K562 (cell line): ENCODE measurements around the gene ANKEF1.

Experiments
- CBX3 ChIP-seq, 2 experiments: IDR thresholded peaks; 1 replicate in 1 of 2; 2 replicates in 1 of 2; pipeline ENCODE4 v1.6.1; 2012; ENCODE audit warnings: inconsistent platforms in 2 of 2, low read length in 2 of 2, borderline replicate concordance in 1 of 2, control low read depth in 1 of 2
- CHD2 ChIP-seq: IDR thresholded peaks from 2 replicates; pipeline ENCODE4 v1.6.1; 2011; ENCODE audit warnings: low read depth, low read length
- EZH2 ChIP-seq: IDR thresholded peaks from 2 replicates; pipeline ENCODE4 v1.6.1; 2012; ENCODE audit warnings: low read depth, mild to moderate bottlenecking, inconsistent platforms, low read length, borderline replicate concordance
- GTF2E2 ChIP-seq: fragments of 200-800 bp; sonication (Bioruptor generic); IDR thresholded peaks from 2 replicates; pipeline ENCODE4 v1.6.1; 2016; ENCODE audit warnings: missing genetic modification characterization, missing compliant biosample characterization
- MAZ ChIP-seq, 2 experiments: fragments of 450-650 bp in 1 of 2; sonication (generic) in 1 of 2; formaldehyde crosslinking; IDR thresholded peaks in 1 of 2; conservative IDR thresholded peaks in 1 of 2; 2 replicates each; pipeline versions ENCODE4 v1.4.0 to v1.5.0; 2020; ENCODE audit warnings: mild to moderate bottlenecking in 1 of 2, missing genetic modification reagents in 1 of 2
- NFIC ChIP-seq: fragments of 450-650 bp; IDR thresholded peaks from 2 replicates; pipeline ENCODE4 v1.6.1; 2017; ENCODE audit warnings: mild to moderate bottlenecking, inconsistent platforms
- PHF8 ChIP-seq: fragments of 200-600 bp; sonication (generic); IDR thresholded peaks from 2 replicates; pipeline ENCODE4 v1.6.1; 2012; ENCODE audit warnings: mixed run types, mild to moderate bottlenecking, inconsistent platforms, low read length, moderate library complexity, borderline replicate concordance
- SRF ChIP-seq, 2 experiments: fragments of 250-450, 450-650 bp in 1 of 2; sonication (Bioruptor Pico) in 1 of 2; sonication (generic) in 1 of 2; formaldehyde crosslinking; IDR thresholded peaks; 2 replicates each; pipeline versions ENCODE4 v1.5.0 to v1.5.1; 2020 to 2022; ENCODE audit warnings: mild to moderate bottlenecking in 1 of 2, missing genetic modification reagents in 1 of 2
- SRSF3 ChIP-seq: fragments of 200-400 bp; formaldehyde crosslinking; IDR thresholded peaks from 2 replicates; pipeline ENCODE4 v1.6.1; 2016; ENCODE audit warnings: mild to moderate bottlenecking, low read length, moderate library complexity; ENCODE audit not compliant: insufficient read depth
- ZNF274 ChIP-seq: IDR thresholded peaks from 2 replicates; pipeline ENCODE4 v1.6.1; 2011; ENCODE audit warnings: low read depth, mild to moderate bottlenecking, low read length, moderate library complexity, borderline replicate concordance
- TF ChIP-seq, protein P1 (sequence below), 2 experiments: fragments of 450-650 bp; formaldehyde crosslinking in 1 of 2; IDR thresholded peaks; 2 replicates each; pipeline versions ENCODE4 v1.4.0 to v1.6.1; 2014 to 2020; ENCODE audit warnings: mild to moderate bottlenecking in 2 of 2, borderline replicate concordance in 1 of 2, low read depth in 1 of 2
- TF ChIP-seq, protein P2 (sequence below), 3 experiments: IDR thresholded peaks in 2 of 3; conservative IDR thresholded peaks in 1 of 3; 2 replicates each; pipeline ENCODE4 v1.5.1; 2011 to 2012; ENCODE audit warnings: low read length in 3 of 3, mild to moderate bottlenecking in 3 of 3, control low read depth in 2 of 3, improper control_type of control experiment in 1 of 3, inconsistent platforms in 1 of 3, low read depth in 1 of 3, mixed read lengths in 1 of 3, moderate library complexity in 1 of 3; ENCODE audit not compliant: insufficient read depth in 2 of 3
- TF ChIP-seq, protein P3 (sequence below), 2 experiments: IDR thresholded peaks in 1 of 2; conservative IDR thresholded peaks in 1 of 2; 2 replicates each; pipeline ENCODE4 v1.6.1; 2016; ENCODE audit warnings: low read depth in 2 of 2, mild to moderate bottlenecking in 1 of 2, missing compliant biosample characterization in 1 of 2, missing genetic modification characterization in 1 of 2, moderate library complexity in 1 of 2
- TF ChIP-seq, protein P4 (sequence below): sonication (generic); formaldehyde crosslinking; IDR thresholded peaks from 2 replicates; pipeline ENCODE4 v1.8.1; 2023; ENCODE audit warnings: mild to moderate bottlenecking, missing genetic modification reagents

DNA sequence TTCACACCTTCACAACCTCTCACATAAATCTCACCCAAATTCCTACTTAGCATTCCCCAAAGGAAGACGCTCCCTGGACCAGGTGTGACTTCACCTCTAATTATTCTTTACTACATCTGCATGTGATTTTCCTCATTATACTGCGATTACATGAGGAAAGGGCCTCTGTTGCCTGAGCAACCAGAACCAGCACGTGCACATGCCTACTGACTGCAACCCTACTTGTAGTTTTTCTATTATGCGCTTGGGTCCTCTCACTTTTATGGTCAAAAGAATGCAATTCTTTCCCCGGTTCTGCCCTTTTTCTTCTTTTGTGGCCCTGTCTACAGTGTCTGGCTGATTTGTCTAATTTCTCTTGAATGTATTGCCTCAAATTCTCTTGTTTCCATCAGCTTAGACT lies 20.4 kb upstream of the ANKEF1 start:
- TF ChIP-seq, protein P1, sequence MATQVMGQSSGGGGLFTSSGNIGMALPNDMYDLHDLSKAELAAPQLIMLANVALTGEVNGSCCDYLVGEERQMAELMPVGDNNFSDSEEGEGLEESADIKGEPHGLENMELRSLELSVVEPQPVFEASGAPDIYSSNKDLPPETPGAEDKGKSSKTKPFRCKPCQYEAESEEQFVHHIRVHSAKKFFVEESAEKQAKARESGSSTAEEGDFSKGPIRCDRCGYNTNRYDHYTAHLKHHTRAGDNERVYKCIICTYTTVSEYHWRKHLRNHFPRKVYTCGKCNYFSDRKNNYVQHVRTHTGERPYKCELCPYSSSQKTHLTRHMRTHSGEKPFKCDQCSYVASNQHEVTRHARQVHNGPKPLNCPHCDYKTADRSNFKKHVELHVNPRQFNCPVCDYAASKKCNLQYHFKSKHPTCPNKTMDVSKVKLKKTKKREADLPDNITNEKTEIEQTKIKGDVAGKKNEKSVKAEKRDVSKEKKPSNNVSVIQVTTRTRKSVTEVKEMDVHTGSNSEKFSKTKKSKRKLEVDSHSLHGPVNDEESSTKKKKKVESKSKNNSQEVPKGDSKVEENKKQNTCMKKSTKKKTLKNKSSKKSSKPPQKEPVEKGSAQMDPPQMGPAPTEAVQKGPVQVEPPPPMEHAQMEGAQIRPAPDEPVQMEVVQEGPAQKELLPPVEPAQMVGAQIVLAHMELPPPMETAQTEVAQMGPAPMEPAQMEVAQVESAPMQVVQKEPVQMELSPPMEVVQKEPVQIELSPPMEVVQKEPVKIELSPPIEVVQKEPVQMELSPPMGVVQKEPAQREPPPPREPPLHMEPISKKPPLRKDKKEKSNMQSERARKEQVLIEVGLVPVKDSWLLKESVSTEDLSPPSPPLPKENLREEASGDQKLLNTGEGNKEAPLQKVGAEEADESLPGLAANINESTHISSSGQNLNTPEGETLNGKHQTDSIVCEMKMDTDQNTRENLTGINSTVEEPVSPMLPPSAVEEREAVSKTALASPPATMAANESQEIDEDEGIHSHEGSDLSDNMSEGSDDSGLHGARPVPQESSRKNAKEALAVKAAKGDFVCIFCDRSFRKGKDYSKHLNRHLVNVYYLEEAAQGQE (IDR thresholded peaks at IDR 0.05; ENCODE audit: borderline replicate concordance): no peak
- TF ChIP-seq, protein P1 (CRISPR knock-in tag; IDR thresholded peaks at IDR 0.05; ENCODE audit: low read depth): no peak
- TF ChIP-seq, protein P2, sequence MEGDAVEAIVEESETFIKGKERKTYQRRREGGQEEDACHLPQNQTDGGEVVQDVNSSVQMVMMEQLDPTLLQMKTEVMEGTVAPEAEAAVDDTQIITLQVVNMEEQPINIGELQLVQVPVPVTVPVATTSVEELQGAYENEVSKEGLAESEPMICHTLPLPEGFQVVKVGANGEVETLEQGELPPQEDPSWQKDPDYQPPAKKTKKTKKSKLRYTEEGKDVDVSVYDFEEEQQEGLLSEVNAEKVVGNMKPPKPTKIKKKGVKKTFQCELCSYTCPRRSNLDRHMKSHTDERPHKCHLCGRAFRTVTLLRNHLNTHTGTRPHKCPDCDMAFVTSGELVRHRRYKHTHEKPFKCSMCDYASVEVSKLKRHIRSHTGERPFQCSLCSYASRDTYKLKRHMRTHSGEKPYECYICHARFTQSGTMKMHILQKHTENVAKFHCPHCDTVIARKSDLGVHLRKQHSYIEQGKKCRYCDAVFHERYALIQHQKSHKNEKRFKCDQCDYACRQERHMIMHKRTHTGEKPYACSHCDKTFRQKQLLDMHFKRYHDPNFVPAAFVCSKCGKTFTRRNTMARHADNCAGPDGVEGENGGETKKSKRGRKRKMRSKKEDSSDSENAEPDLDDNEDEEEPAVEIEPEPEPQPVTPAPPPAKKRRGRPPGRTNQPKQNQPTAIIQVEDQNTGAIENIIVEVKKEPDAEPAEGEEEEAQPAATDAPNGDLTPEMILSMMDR (IDR thresholded peaks at IDR 0.05 in 2 of 3, conservative IDR thresholded peaks at IDR 0.05 in 1 of 3; ENCODE audit: insufficient read depth in 2 of 3, low read depth in 1 of 3, low read length in 3 of 3): no peak
- TF ChIP-seq SRF (CRISPR knock-in tag; IDR thresholded peaks at IDR 0.05) (no peak), CHD2 (no peak), PHF8 (no peak), SRSF3 (no peak), ZNF274 (no peak), MAZ (CRISPR knock-in tag; conservative IDR thresholded peaks at IDR 0.05 in 1 of 2, IDR thresholded peaks at IDR 0.05 in 1 of 2) (no peak), GTF2E2 (tag) (no peak), NFIC (no peak), EZH2 (no peak), CBX3 (IDR thresholded peaks at IDR 0.05; ENCODE audit: borderline replicate concordance in 1 of 2, low read length in 2 of 2) (no peak)
- TF ChIP-seq, protein P3, sequence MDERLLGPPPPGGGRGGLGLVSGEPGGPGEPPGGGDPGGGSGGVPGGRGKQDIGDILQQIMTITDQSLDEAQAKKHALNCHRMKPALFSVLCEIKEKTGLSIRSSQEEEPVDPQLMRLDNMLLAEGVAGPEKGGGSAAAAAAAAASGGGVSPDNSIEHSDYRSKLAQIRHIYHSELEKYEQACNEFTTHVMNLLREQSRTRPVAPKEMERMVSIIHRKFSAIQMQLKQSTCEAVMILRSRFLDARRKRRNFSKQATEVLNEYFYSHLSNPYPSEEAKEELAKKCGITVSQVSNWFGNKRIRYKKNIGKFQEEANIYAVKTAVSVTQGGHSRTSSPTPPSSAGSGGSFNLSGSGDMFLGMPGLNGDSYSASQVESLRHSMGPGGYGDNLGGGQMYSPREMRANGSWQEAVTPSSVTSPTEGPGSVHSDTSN (CRISPR knock-in tag; IDR thresholded peaks at IDR 0.05; ENCODE audit: low read depth): no peak
- TF ChIP-seq, protein P3 (tag; conservative IDR thresholded peaks at IDR 0.05; ENCODE audit: low read depth): no peak
- TF ChIP-seq, protein P4, sequence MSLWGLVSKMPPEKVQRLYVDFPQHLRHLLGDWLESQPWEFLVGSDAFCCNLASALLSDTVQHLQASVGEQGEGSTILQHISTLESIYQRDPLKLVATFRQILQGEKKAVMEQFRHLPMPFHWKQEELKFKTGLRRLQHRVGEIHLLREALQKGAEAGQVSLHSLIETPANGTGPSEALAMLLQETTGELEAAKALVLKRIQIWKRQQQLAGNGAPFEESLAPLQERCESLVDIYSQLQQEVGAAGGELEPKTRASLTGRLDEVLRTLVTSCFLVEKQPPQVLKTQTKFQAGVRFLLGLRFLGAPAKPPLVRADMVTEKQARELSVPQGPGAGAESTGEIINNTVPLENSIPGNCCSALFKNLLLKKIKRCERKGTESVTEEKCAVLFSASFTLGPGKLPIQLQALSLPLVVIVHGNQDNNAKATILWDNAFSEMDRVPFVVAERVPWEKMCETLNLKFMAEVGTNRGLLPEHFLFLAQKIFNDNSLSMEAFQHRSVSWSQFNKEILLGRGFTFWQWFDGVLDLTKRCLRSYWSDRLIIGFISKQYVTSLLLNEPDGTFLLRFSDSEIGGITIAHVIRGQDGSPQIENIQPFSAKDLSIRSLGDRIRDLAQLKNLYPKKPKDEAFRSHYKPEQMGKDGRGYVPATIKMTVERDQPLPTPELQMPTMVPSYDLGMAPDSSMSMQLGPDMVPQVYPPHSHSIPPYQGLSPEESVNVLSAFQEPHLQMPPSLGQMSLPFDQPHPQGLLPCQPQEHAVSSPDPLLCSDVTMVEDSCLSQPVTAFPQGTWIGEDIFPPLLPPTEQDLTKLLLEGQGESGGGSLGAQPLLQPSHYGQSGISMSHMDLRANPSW (CRISPR knock-in tag): no peak
